ENCODE data around the gene OPCML. TPM values are rescaled to one million over a fixed set of nuclear protein-coding genes. Genes with fewer than 3 reads are reported as not detected.

Gene OPCML
- total and polyA plus RNA-seq, 2 experiments from 2014 or later = 0.21 to 0.51 TPM

GRCh38 chr11:132831272-132831671, 701.0 kb downstream of the OPCML start:
- Histone ChIP-seq H3K9me3 (ENCODE audit: low read depth) (no peaks in the 10 kb centered on the region), H3K27ac (no peak overlapping the region), H3K4me3 (no peak overlapping the region), H3K36me3 (no peaks in the 10 kb centered on the region), H3K4me1 (ENCODE audit: low read depth) (no peaks in the 10 kb centered on the region), H3K27me3 (no peaks in the 10 kb centered on the region)
- DNase-seq (ENCODE audit: low read depth in 1 of 2, low spot score in 1 of 2) = no peak
- no peak for TF ChIP-seq CTCF (IDR thresholded peaks at IDR 0.05; ENCODE audit: low read depth, low read length)

DNA sequence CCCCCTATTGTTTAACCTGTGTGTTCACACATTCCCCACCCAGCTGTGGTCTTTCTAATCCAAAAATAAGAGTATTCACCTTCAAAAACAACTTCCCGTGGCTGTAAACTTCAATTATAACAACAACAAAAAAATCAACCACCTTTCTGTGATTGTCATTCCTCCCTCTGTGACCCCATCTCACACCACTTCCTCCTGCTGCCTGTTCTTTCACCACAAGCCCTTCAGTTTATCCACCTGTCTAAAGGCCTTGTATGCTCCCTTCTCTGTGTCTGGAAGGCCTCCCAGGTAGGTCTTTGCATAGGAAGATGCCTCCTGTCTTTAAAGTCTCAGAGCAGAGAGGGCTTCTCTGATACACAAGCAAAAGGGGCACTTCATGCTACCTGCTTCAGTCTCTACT, 707.7 kb downstream of the OPCML start:
- no peak overlapping the region for H3K27ac ChIP-seq
- H3K9me3 ChIP-seq (ENCODE audit: low read depth) = no peaks in the 10 kb centered on the region
- H3K4me3 ChIP-seq = no peak overlapping the region
- no peaks in the 10 kb centered on the region for H3K27me3 ChIP-seq
- no peaks in the 10 kb centered on the region for H3K4me1 ChIP-seq (ENCODE audit: low read depth)
- H3K36me3 ChIP-seq = no peaks in the 10 kb centered on the region
- TF ChIP-seq CTCF (IDR thresholded peaks at IDR 0.05; ENCODE audit: low read depth, low read length) = no peak
- DNase-seq (ENCODE audit: low read depth in 1 of 2, low spot score in 1 of 2) = no peak

- H3K9me3 ChIP-seq (ENCODE audit: low read depth) = no peaks in the 10 kb centered on the region
- DNase-seq (ENCODE audit: low read depth in 1 of 2, low spot score in 1 of 2) = no peak
- no peak overlapping the region for H3K27ac ChIP-seq
- H3K4me1 ChIP-seq (ENCODE audit: low read depth) = no peaks in the 10 kb centered on the region
- TF ChIP-seq CTCF (IDR thresholded peaks at IDR 0.05; ENCODE audit: low read depth, low read length) = no peak
- H3K36me3 ChIP-seq = no peaks in the 10 kb centered on the region
- H3K27me3 ChIP-seq = no peaks in the 10 kb centered on the region
- H3K4me3 ChIP-seq = no peak overlapping the region
These were observed 710.0 kb downstream of the OPCML start for GRCh38 chr11:132822276-132822675.

GRCh38 chr11:132821499-132821898, 710.8 kb downstream of the OPCML start:
- TF ChIP-seq CTCF (IDR thresholded peaks at IDR 0.05; ENCODE audit: low read depth, low read length) = no peak
- Histone ChIP-seq H3K27me3 (no peaks in the 10 kb centered on the region), H3K9me3 (ENCODE audit: low read depth) (no peaks in the 10 kb centered on the region), H3K27ac (no peak overlapping the region), H3K4me1 (ENCODE audit: low read depth) (no peaks in the 10 kb centered on the region), H3K4me3 (no peak overlapping the region), H3K36me3 (no peaks in the 10 kb centered on the region)
- DNase-seq (ENCODE audit: low read depth in 1 of 2, low spot score in 1 of 2) = no peak

DNA sequence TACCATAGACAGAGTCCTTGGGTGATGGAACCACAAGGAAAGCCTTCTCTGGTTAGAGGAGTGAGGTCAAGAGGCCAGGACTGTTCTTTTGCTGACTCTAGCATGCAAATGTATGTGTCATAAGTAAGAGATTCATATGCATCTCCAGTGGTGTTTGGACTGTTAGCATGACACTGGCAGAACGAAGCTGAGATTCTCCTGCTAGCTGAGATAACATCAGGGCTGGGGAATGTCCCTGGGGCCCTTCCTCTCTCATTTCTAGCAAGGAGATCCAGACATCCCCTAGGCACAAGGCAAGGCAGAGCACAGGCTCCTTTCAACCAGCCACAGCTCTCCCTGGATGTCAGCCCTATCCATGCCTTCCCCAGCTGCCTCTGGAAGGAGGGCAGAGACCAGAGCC, 711.3 kb downstream of the OPCML start:
- Histone ChIP-seq H3K9me3 (ENCODE audit: low read depth) (no peaks in the 10 kb centered on the region), H3K4me1 (ENCODE audit: low read depth) (no peaks in the 10 kb centered on the region), H3K4me3 (no peak overlapping the region), H3K27me3 (no peaks in the 10 kb centered on the region), H3K36me3 (no peaks in the 10 kb centered on the region), H3K27ac (no peak overlapping the region)
- DNase-seq (ENCODE audit: low read depth in 1 of 2, low spot score in 1 of 2) = no peak
- no peak for TF ChIP-seq CTCF (IDR thresholded peaks at IDR 0.05; ENCODE audit: low read depth, low read length)

GRCh38 chr11:132818951-132819350, 713.4 kb downstream of the OPCML start:
- DNase-seq (ENCODE audit: low read depth in 1 of 2, low spot score in 1 of 2) = no peak
- Histone ChIP-seq H3K4me1 (ENCODE audit: low read depth) (no peaks in the 10 kb centered on the region), H3K27ac (no peak overlapping the region), H3K36me3 (no peaks in the 10 kb centered on the region), H3K9me3 (ENCODE audit: low read depth) (no peaks in the 10 kb centered on the region), H3K4me3 (no peak overlapping the region), H3K27me3 (no peaks in the 10 kb centered on the region)
- no peak for TF ChIP-seq CTCF (IDR thresholded peaks at IDR 0.05; ENCODE audit: low read depth, low read length)

All from cardiac muscle cell (in vitro differentiated cells and primary cell).